Lung (tissue), 12 donors: ENCODE measurements around the gene RETN. TPM values are rescaled to one million over a fixed set of nuclear protein-coding genes. Genes with fewer than 3 reads are reported as not detected.
"Not testable (repeated sequence)": the region's sequence is repeated elsewhere in the genome, so short reads cannot be mapped to it uniquely, and the experiment has no call there.

Experiments
- ATAC-seq: fragments of 200-7000 bp; cut with Tn5 transposase; one replicate; pipeline ENCODE4 v1.9.1; 2020; ENCODE audit warnings: moderate number of reproducible peaks; ENCODE audit not compliant: insufficient read depth, low FRiP score
- DNase-seq, 3 donors: peaks; one replicate each; pipeline ENCODE4 v3.0.0-alpha.2; 2013 to 2017
- H3K27ac ChIP-seq, 2 donors: one replicate each; pipeline ENCODE4 v1.5.1; 2013; ENCODE audit warnings: mild to moderate bottlenecking in 2 of 2, moderate library complexity in 2 of 2, control low read depth in 1 of 2, inconsistent platforms in 1 of 2, low read depth in 1 of 2, low read length in 1 of 2
- H3K27me3 ChIP-seq, 3 donors: one replicate each; pipeline ENCODE4 v1.5.1; 2013; ENCODE audit warnings: low read length in 2 of 3; ENCODE audit not compliant: control insufficient read depth in 3 of 3, insufficient read depth in 3 of 3
- H3K36me3 ChIP-seq, 4 donors: one replicate each; pipeline ENCODE4 v1.5.1; 2013; ENCODE audit warnings: low read length in 4 of 4, mild to moderate bottlenecking in 1 of 4, moderate library complexity in 1 of 4; ENCODE audit not compliant: control insufficient read depth in 4 of 4, insufficient read depth in 4 of 4
- H3K4me1 ChIP-seq, 5 donors: one replicate each; pipeline ENCODE4 v1.5.1; 2013; ENCODE audit warnings: low read length in 5 of 5, mild to moderate bottlenecking in 2 of 5, moderate library complexity in 1 of 5; ENCODE audit not compliant: control insufficient read depth in 5 of 5, insufficient read depth in 5 of 5
- H3K4me3 ChIP-seq: one replicate; pipeline ENCODE4 v1.5.1; 2013; ENCODE audit warnings: mild to moderate bottlenecking, control low read depth, moderate library complexity
- H3K9ac ChIP-seq, 2 donors: one replicate each; pipeline ENCODE4 v1.5.1; 2013; ENCODE audit warnings: low read length in 2 of 2, control low read depth in 1 of 2; ENCODE audit not compliant: insufficient read depth in 1 of 2
- H3K9me3 ChIP-seq, 4 donors: one replicate each; pipeline ENCODE4 v1.5.1; 2013; ENCODE audit warnings: low read length in 3 of 4, mild to moderate bottlenecking in 1 of 4, moderate library complexity in 1 of 4; ENCODE audit not compliant: control insufficient read depth in 4 of 4, insufficient read depth in 3 of 4
- WGBS, 2 donors: extraction: QIAGEN DNeasy Blood & Tissue Kit; methylation state at CpG; one replicate each; pipeline ENCODE4 v1.1.7; 2013; 5-methylcytosine and 5-hydroxymethylcytosine counted together
- polyA plus RNA-seq, 2 donors: library from polyadenylated mRNA; stranded (reverse); fragments of 200-250 nt; gene quantifications; one replicate each; pipeline ENCODE4 v1.2.1, GENCODE V29; 2013
- total RNA-seq, 2 donors: library from RNA; depleted of rRNA in 1 of 2; stranded (reverse); fragments of >200 nt in 1 of 2; gene quantifications; one replicate each; pipeline ENCODE4 v1.2.1, GENCODE V29; 2014 to 2021
- TF ChIP-seq, protein P1 (sequence below): IDR thresholded peaks from 2 replicates; pipeline ENCODE4 v1.5.1; 2012; ENCODE audit warnings: mild to moderate bottlenecking; ENCODE audit errors: control extremely low read depth, extremely low read depth
- donor health status: control.
- donor health status: control.
- donor health status: Bipolar disorder and iron deficiency.
- donor health status: healthy.
- donor health status: DM: yes; HTN: yes; CAD: no.

Gene RETN
- total and polyA plus RNA-seq, 4 donors: 2.9 to 1,168 (median 58.3) TPM

DNA sequence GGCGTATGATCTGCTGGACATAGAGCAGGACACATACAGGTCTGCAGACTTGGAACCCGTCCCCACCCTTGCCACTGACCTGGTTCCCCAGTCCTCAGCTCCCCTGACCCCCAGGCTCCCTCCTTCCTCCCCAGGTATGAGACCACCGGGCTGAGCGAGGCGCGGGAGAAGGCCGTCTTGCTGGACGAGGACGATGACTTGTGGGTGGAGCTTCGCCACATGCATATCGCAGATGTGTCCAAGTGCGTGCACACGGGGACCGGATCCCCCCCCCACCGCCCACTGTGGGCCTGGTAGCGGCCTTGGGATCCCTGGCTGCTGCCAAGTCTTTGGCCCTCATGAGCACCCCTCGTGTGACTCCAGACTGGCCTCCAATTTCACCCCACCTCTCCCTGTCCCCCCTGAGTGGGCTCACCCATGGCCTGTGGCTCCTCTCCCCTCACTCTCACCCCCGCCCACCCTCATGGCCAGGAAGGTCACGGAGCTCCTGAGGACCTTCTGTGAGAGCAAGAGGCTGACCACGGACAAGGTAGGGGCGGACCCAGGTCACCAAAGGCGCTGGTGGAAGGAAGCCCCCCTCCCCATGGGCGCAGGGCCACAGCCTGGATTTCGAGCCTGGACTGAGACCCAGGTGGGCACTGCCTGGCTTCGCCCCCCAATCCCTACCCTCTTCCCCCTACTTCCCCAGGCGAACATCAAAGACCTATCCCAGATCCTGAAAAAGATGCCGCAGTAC is 26.4 kb upstream of the RETN start:
- ATAC-seq (no peak), DNase-seq (no peak)
- Histone ChIP-seq H3K4me1 (peaks cover 0 to 12% (median 0%) of the 10 kb centered on the region in 5 donors), H3K9me3 (peaks cover 0 to 2% (median 0%) of the 10 kb centered on the region in 4 donors), H3K9ac (no peak overlapping the region), H3K36me3 (peaks cover 0 to 21% (median 3%) of the 10 kb centered on the region in 4 donors), H3K27ac (no peak overlapping the region), H3K4me3 (no peak overlapping the region), H3K27me3 (no peaks in the 10 kb centered on the region)
- TF ChIP-seq, protein P1, sequence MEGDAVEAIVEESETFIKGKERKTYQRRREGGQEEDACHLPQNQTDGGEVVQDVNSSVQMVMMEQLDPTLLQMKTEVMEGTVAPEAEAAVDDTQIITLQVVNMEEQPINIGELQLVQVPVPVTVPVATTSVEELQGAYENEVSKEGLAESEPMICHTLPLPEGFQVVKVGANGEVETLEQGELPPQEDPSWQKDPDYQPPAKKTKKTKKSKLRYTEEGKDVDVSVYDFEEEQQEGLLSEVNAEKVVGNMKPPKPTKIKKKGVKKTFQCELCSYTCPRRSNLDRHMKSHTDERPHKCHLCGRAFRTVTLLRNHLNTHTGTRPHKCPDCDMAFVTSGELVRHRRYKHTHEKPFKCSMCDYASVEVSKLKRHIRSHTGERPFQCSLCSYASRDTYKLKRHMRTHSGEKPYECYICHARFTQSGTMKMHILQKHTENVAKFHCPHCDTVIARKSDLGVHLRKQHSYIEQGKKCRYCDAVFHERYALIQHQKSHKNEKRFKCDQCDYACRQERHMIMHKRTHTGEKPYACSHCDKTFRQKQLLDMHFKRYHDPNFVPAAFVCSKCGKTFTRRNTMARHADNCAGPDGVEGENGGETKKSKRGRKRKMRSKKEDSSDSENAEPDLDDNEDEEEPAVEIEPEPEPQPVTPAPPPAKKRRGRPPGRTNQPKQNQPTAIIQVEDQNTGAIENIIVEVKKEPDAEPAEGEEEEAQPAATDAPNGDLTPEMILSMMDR: no peak
- WGBS, 2 donors: 92 to 94% methylated on average over 27 of the region's 27 CpGs

DNA sequence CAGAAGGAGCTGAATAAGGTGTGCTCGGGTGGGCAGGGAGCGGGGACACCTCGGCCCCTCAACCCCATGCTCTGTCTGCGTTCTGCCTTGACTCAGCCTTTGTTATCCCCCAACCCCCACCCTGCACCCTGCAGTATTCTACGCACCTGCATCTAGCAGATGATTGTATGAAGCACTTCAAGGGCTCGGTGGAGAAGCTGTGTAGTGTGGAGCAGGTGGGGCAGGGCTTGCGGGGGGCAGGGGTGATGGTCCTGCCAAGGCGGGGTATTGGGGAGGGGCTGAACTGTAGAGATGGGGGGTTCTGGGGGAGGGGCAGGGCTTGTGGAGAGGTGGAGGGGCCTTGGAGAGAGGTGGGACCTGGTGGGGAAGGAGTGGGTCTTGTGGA is 25.8 kb upstream of the RETN start:
- no peaks in the 10 kb centered on the region for H3K27me3 ChIP-seq
- ATAC-seq (no peak), DNase-seq (no peak)
- H3K36me3 ChIP-seq: peaks cover 0 to 24% (median 3%) of the 10 kb centered on the region in 4 donors
- TF ChIP-seq, protein P1: no peak
- H3K4me3 ChIP-seq: no peak overlapping the region
- no peak overlapping the region for H3K27ac ChIP-seq
- 93 to 97% methylated on average over 8 of the region's 8 CpGs for WGBS, 2 donors
- H3K9ac ChIP-seq: no peak overlapping the region
- peaks cover 0 to 2% (median 0%) of the 10 kb centered on the region in 4 donors for H3K9me3 ChIP-seq
- H3K4me1 ChIP-seq: peaks cover 0 to 12% (median 0%) of the 10 kb centered on the region in 5 donors

DNA sequence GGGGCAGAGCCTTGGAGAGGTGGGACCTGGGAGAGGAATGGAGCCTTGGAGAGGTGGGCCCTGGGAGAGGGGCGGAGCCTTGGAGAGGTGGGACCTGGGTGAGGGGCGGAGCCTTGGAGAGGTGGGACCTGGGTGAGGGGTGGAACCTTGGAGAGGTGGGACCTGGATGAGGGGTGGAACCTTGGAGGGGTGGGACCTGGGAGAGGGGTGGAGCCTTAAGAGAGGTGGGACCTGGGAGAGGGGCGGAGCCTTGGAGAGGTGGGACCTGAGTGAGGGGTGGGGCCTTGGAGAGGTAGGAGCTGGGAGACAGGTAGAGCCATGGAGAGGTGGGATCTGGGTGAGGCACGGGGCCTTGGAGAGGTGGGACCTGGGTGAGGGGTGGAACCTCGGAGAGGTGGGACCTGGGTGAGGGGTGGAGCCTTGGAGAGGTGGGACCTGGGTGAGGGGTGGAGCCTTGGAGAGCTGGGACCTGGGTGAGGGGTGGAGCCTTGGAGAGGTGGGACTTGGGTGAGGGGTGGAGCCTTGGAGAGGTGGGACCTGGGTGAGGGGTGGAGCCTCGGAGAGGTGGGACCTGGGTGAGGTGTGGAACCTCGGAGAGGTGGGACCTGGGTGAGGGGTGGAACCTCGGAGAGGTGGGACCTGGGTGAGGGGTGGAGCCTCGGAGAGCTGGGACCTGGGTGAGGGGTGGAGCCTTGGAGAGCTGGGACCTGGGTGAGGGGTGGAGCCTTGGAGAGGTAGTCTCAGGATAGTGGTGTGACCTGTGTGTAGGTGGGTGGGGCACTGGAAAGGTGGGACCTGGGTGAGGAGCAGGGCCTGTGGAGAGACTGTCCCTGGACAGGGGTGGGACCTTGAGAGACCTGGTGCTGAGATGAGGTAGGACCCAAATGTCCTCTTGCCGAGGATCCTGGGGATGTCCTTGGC is 25.0 kb upstream of the RETN start:
- not testable (repeated sequence) for H3K27ac ChIP-seq, H3K4me3 ChIP-seq, DNase-seq, H3K9me3 ChIP-seq, H3K9ac ChIP-seq, ATAC-seq, H3K27me3 ChIP-seq
- Histone ChIP-seq H3K36me3 (peaks cover 0 to 24% (median 3%) of the 10 kb centered on the region in 4 donors), H3K4me1 (peaks cover 0 to 12% (median 0%) of the 10 kb centered on the region in 5 donors)
- 67 to 91% methylated on average over 9 to 10 of the region's 10 CpGs for WGBS, 2 donors

DNA sequence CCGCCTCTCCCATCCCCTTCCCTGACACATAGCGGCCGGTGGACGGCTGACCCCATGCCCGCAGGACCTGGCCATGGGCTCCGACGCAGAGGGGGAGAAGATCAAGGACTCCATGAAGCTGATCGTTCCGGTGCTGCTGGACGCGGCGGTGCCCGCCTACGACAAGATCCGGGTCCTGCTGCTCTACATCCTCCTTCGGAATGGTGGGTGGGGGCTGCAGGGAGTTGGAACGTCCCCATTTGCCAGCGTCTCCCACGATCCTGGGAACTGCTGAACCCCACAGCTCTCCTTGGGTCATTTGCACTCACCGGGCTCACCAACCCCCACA is 24.3 kb upstream of the RETN start:
- DNase-seq: no peak
- no peak overlapping the region for H3K4me3 ChIP-seq
- WGBS, 2 donors: 95 to 96% methylated on average over 19 to 20 of the region's 20 CpGs
- peaks cover 0 to 2% (median 0%) of the 10 kb centered on the region in 4 donors for H3K9me3 ChIP-seq
- H3K27ac ChIP-seq: no peak overlapping the region
- no peaks in the 10 kb centered on the region for H3K27me3 ChIP-seq
- ATAC-seq: no peak
- H3K4me1 ChIP-seq: peaks cover 0 to 12% (median 0%) of the 10 kb centered on the region in 5 donors
- peaks cover 0 to 24% (median 3%) of the 10 kb centered on the region in 4 donors for H3K36me3 ChIP-seq
- H3K9ac ChIP-seq: no peak overlapping the region
- TF ChIP-seq, protein P1: no peak
